Thoracic aorta (tissue), 2 donors: ENCODE data around the gene DUS3L. TPM values are rescaled to one million over a fixed set of nuclear protein-coding genes. Genes with fewer than 3 reads are reported as not detected.

Source experiments
- ATAC-seq: fragments of 150-250 bp; one replicate; pipeline ENCODE4 v1.8.0; 2017; ENCODE audit warnings: low read depth; ENCODE audit not compliant: insufficient number of reproducible peaks, low FRiP score
- DNase-seq: peaks from one replicate; pipeline ENCODE4 v3.0.0-alpha.2; 2020; ENCODE audit warnings: low spot score
- H3K27ac ChIP-seq, 2 donors: fragments of 200-600 bp; sonication (generic); 1 replicate in 1 of 2; 2 replicates in 1 of 2; pipeline ENCODE4 v1.5.1; 2016; ENCODE audit warnings: mild to moderate bottlenecking in 2 of 2, moderate library complexity in 2 of 2
- H3K27me3 ChIP-seq: fragments of 200-600 bp; sonication (generic); replicated peaks from 2 replicates; pipeline ENCODE4 v1.6.0; 2016; ENCODE audit warnings: mild to moderate bottlenecking; ENCODE audit not compliant: insufficient read depth
- H3K36me3 ChIP-seq: fragments of 200-600 bp; sonication (generic); one replicate; pipeline ENCODE4 v1.5.1; 2016
- H3K4me1 ChIP-seq, 2 donors: fragments of 200-600 bp; sonication (generic); 1 replicate in 1 of 2; 2 replicates in 1 of 2; pipeline versions ENCODE4 v1.5.1 to v1.6.0; 2016; ENCODE audit warnings: low read depth in 2 of 2, mild to moderate bottlenecking in 1 of 2; ENCODE audit not compliant: control insufficient read depth in 1 of 2
- H3K4me3 ChIP-seq: fragments of 200-600 bp; sonication (generic); 2 replicates; pipeline ENCODE4 v1.5.1; 2016; ENCODE audit warnings: mild to moderate bottlenecking
- H3K9me3 ChIP-seq: fragments of 200-600 bp; sonication (generic); 2 replicates; pipeline ENCODE4 v1.5.1; 2016
- total RNA-seq, 2 donors: library from RNA; depleted of rRNA; stranded (reverse); fragments of >200 nt; gene quantifications; one replicate each; pipeline versions ENCODE4 v1.1.0 to v1.2.3, GENCODE V29; 2016
- TF ChIP-seq, protein P1 (sequence below): fragments of 200-600 bp; sonication (generic); IDR thresholded peaks from one replicate; pipeline ENCODE4 v1.5.1; 2019; ENCODE audit warnings: antibody characterized with exemption

Gene DUS3L
- total RNA-seq, 2 donors from 2014 or later = 16.2 to 33.9 TPM

GRCh38 chr19:5775668-5776309 lies 15.2 kb downstream of the DUS3L start:
- Histone ChIP-seq H3K36me3 (no peaks in the 10 kb centered on the region), H3K4me1 (no peaks in the 10 kb centered on the region), H3K9me3 (no peaks in the 10 kb centered on the region), H3K27me3 (no peaks in the 10 kb centered on the region), H3K4me3 (no peak overlapping the region), H3K27ac (no peak overlapping the region)
- DNase-seq (no peak), ATAC-seq (no peak)
- TF ChIP-seq, protein P1, sequence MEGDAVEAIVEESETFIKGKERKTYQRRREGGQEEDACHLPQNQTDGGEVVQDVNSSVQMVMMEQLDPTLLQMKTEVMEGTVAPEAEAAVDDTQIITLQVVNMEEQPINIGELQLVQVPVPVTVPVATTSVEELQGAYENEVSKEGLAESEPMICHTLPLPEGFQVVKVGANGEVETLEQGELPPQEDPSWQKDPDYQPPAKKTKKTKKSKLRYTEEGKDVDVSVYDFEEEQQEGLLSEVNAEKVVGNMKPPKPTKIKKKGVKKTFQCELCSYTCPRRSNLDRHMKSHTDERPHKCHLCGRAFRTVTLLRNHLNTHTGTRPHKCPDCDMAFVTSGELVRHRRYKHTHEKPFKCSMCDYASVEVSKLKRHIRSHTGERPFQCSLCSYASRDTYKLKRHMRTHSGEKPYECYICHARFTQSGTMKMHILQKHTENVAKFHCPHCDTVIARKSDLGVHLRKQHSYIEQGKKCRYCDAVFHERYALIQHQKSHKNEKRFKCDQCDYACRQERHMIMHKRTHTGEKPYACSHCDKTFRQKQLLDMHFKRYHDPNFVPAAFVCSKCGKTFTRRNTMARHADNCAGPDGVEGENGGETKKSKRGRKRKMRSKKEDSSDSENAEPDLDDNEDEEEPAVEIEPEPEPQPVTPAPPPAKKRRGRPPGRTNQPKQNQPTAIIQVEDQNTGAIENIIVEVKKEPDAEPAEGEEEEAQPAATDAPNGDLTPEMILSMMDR = no peak

GRCh38 chr19:5774921-5775320 lies 16.0 kb downstream of the DUS3L start:
- Histone ChIP-seq H3K36me3 (no peaks in the 10 kb centered on the region), H3K4me3 (no peak overlapping the region), H3K4me1 (no peaks in the 10 kb centered on the region), H3K27me3 (no peaks in the 10 kb centered on the region), H3K9me3 (no peaks in the 10 kb centered on the region), H3K27ac (no peak overlapping the region)
- TF ChIP-seq, protein P1 = no peak
- ATAC-seq (no peak), DNase-seq (no peak)

DNA sequence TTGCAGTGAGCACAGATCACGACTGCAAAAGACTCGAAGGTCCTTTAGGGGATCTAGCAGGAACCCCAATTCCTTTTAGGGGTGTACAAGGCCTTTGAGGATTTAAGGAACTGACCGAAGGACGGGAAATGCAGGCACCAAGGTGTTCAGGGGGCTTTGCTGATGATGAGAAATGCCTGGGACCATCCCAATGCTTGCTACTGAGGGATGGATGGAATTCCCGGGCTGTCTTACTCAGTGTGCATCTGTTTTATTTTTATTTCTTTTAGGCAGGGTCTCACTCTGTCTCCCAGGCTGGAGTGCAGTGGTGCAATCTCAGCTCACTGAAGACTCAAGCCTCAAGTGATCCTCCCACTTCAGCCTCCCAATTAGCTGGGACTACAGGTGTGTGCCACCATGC lies 17.7 kb downstream of the DUS3L start:
- no peak for DNase-seq
- Histone ChIP-seq H3K4me1 (no peaks in the 10 kb centered on the region), H3K4me3 (no peak overlapping the region), H3K27ac (no peak overlapping the region), H3K9me3 (no peaks in the 10 kb centered on the region), H3K36me3 (no peaks in the 10 kb centered on the region), H3K27me3 (no peaks in the 10 kb centered on the region)
- TF ChIP-seq, protein P1 = no peak
- ATAC-seq = no peak

GRCh38 chr19:5772416-5772815 lies 18.5 kb downstream of the DUS3L start:
- Histone ChIP-seq H3K27me3 (no peaks in the 10 kb centered on the region), H3K27ac (no peak overlapping the region), H3K4me1 (no peaks in the 10 kb centered on the region), H3K36me3 (no peaks in the 10 kb centered on the region), H3K4me3 (no peak overlapping the region), H3K9me3 (no peaks in the 10 kb centered on the region)
- no peak for DNase-seq
- no peak for ATAC-seq
- TF ChIP-seq, protein P1 = no peak

- TF ChIP-seq, protein P1 = no peak
- no peaks in the 10 kb centered on the region for H3K36me3 ChIP-seq
- no peak for ATAC-seq
Measured at GRCh38 chr19:5767949-5768348, 23.0 kb downstream of the DUS3L start.

More at GRCh38 chr19:5767949-5768348, 23.0 kb downstream of the DUS3L start:
- Histone ChIP-seq H3K9me3 (no peaks in the 10 kb centered on the region), H3K27me3 (no peaks in the 10 kb centered on the region), H3K4me1 (no peaks in the 10 kb centered on the region), H3K27ac (no peak overlapping the region), H3K4me3 (no peak overlapping the region)
- DNase-seq = no peak
